HG03521 (cell line): ENCODE measurements around the gene POLR3E.
A peak's percentile ranks its signal among the peaks of the same experiment; 100 is the strongest.

Source experiments
- ATAC-seq: cut with Tn5 transposase; IDR thresholded peaks from one replicate; pipeline ENCODE4 v1.9.1; 2021; ENCODE audit warnings: mild to moderate bottlenecking, moderate library complexity; ENCODE audit not compliant: unreplicated experiment

The POLR3E gene

GRCh38 chr16:22297114-22297870 lies at the start of gene POLR3E:
Gene POLR3E (plus strand): TSS chr16:22297409. CDS start chr16:22302969, 5,560 bp downstream.
- peak; percentile 80 for ATAC-seq

GRCh38 chr16:22250522-22250921 lies 46.7 kb upstream of the POLR3E start:
- ATAC-seq: no peak

DNA sequence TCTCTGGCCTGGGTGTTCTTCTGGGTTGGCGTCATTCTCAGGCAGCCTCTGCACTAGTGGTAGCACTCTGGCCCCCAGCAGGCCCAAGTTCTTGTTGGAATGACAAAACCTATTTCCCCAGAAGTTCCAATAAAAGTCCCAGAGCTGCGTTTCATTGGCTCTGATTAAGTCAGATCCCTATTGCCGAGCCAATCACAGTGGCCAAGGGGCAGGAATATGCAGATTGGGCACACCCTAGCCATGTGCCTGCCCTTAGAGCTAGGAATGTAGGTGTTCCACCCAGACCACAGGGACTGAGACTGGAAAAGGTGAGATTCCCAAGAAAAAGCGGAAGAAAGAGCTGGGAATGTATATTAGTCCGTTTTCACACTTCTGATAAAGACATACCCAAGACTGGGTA lies 44.9 kb upstream of the POLR3E start:
- ATAC-seq: no peak

DNA sequence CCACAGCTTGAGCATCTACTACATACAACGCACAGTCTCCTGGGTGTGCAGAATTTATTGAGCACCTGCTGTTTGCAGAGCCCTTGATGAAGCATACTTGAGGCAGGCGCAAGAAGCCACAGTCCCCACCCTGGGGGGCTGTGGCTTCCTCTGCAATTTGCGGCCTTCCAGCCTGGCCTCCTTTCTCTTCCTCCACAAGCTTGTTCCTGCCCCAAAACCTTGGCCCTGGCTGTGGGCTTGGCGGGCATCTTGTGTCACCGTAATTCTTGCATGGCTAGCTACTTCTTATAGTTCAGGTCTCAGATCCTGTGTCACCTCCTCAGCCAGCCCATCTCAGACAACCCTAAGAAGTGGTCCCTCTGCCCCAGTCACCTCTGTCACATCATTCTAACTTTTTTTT lies 43.9 kb upstream of the POLR3E start:
- no peak for ATAC-seq

DNA sequence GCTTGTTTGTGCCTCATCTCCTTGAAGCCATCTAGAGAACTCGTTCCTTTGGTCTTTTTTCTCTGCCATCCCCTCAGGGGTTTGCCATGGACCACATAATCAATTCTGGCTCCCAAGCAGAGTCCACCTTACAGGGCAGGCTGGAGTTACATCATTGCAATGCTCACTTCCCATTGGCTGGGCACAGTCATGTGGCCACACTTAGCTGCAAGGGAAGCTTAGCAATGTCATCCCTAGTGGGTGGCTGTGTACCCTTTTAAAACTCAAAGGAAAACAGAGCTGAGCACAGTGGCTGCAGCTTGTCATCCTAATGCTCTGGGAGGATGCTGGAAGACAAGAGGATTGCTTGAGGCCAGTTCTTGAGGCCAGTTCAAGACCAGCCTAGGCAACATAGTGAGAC lies 41.9 kb upstream of the POLR3E start:
- ATAC-seq: no peak

- ATAC-seq: no peak
Measured at GRCh38 chr16:22257440-22257839, 39.8 kb upstream of the POLR3E start.

DNA sequence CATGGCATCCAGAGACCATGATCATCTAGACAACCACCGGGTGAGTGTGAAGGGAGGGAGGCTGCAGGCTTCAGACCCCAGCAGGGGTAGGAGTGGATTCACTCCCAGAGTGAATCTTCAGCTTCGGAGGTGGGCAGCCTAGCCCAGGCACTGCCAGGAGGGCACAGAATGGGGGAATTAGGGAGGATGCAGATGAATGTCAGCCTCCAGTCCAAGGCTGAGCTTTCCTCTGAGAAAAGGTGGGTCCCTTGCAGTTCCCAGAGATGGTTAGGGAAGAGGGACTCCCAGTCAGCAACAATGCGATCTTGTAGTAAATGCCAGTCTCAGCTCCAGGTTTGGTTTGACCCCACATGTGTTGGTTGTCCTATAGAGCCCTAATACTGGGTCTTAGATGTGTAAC lies 36.7 kb upstream of the POLR3E start:
- ATAC-seq: no peak

DNA sequence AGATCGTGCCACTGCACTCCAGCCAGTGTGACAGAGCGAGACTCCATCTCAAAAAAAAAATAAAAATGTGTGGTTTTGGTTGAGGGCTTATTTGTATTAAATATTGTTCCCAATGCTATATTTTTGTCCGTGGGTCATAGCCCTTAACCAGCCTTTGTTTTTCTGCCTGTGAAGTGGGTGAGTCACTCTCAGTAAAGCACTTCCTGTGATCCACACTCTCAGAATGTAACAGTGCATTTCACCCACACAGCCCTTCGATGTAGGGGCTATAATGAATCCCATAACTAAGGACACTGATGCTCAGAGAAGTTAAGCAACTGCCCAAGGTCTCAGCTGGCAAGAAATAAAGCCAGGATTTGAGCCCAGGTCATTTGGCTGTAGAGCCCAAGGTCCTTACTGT lies 34.7 kb upstream of the POLR3E start:
- no peak for ATAC-seq

DNA sequence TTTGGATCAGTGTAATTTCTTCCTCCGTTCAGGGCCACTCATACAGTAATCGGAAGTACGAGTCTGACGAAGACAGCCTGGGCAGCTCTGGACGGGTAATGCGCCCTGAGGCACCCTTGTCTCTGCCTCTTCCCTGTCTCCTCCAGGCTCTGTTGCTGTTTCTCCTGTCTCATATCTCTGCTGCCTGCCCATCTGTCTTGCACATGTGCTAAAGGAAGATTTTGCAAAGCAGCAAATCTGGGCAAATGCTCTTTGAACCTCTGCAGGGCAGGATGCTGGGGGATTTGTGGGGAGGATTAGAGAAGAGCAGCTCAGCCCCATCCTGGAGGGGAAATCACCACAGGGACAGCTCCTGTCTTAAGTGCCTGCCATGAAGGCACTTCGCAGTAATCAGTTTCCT lies 32.4 kb upstream of the POLR3E start:
- ATAC-seq: no peak

- no peak for ATAC-seq
Measured at GRCh38 chr16:22265351-22265750, 31.9 kb upstream of the POLR3E start.

- no peak for ATAC-seq
Measured at GRCh38 chr16:22266546-22266945, 30.7 kb upstream of the POLR3E start.

- ATAC-seq: no peak
Measured at GRCh38 chr16:22267764-22268163, 29.4 kb upstream of the POLR3E start.

DNA sequence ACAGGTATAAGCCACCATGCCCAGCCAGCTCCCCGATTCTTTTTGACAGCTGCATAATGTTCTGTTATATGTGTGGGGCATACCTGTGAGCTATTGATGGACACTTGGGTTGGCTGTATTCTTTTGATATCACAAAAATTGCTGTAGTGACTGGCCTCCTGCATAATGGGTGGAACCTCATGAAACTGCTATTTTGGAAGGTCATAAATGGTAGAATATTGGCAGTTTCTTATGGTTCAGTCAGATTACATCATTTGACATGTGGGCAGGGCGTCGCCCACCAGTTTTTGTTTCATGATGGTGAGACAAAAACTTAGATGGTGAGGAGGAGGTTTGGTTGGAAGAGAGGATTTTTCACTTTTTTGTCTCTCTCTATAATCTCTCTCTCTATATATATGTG lies 26.7 kb upstream of the POLR3E start:
- ATAC-seq: no peak

GRCh38 chr16:22272870-22273650 lies 24.1 kb upstream of the POLR3E start:
- no peak for ATAC-seq

- ATAC-seq: no peak
Measured at GRCh38 chr16:22274916-22275315, 22.3 kb upstream of the POLR3E start.

GRCh38 chr16:22278441-22279230 lies 18.6 kb upstream of the POLR3E start:
- ATAC-seq: no peak

- ATAC-seq: no peak
Measured at GRCh38 chr16:22282254-22282892, 14.8 kb upstream of the POLR3E start.

DNA sequence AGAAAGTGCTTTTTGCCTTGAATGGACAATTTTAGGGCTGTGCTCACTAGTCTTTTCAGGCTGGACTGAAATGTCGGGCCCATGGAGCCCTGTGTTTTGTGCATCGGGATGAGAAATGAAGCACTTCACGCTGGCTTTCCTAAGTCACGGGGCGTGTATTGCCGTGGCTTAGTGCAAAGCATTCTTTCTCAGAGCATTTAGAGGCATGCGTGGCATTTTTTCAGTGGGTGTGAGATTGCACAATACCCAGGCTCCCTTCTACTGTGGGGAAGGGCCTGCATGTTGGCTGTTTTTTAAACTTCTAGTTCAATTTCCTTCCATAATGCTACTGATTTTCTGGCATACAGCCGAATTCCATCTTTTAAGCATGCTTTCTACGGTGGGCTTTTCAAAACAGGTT lies 12.6 kb upstream of the POLR3E start:
- ATAC-seq: no peak

DNA sequence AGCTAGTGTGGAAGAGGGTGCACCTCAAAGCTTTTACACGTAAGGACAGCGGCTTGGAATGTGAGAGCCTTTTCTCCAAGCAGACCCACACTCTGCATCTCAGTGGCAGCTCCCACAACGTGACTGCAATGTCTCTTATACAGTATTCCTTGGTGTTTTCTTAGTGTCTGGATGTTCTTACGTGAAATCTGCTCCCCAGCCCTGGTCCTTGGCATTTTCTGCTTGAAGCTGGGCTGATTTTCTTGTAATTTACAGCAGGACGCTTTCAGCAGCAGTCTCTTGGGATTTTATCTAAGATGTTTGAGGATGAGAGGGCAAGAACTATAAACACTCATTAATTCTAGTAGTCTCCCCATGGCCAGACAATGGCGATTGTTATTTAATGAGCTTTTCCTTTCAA lies 12.1 kb upstream of the POLR3E start:
- ATAC-seq: no peak

GRCh38 chr16:22291020-22291419 lies 6.2 kb upstream of the POLR3E start:
- no peak for ATAC-seq

DNA sequence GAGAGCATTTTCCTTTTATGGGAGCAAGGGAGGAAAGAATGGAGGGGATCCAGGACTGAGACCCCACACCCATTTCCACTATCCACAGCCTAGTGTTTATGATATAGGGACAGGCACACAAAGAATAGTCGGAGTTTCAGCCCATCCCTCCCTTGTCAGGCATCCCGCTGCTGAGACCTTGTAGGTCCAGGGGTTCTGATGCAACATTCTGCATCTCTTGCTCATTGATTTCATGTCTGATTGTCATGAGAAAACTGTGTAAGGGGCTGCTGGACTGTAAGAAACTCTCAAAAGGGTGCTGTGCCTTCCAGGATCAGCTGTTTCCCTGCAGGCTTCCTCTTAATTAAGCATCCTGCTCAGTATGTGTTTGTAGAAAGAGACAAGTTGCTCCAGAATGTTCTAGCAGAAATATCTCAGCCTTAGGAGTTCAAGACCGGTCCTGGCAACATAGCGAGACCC lies 5.3 kb upstream of the POLR3E start:
- no peak for ATAC-seq
